ENCODE results near the gene PDS5B. TPM values are rescaled to one million over a fixed set of nuclear protein-coding genes. Genes with fewer than 3 reads are reported as not detected.

PDS5B gene
- total and polyA plus RNA-seq, 2 donors (not counting 1 experiment from before 2014, with no cell fraction given), result 6.6 to 62.9 TPM

GRCh38 chr13:32645854-32646253 is 59.6 kb downstream of the PDS5B start:
- Histone ChIP-seq H3K27me3 (replicated peaks in 1 of 4; ENCODE audit: control extremely low read depth in 1 of 4, control insufficient read depth in 3 of 4, insufficient read depth in 4 of 4, low read length in 3 of 4) (no peaks in the 10 kb centered on the region), H3K79me2 (ENCODE audit: control insufficient read depth, insufficient read depth, low read length) (peaks cover 94% of the 10 kb centered on the region), H3K4me1 (ENCODE audit: control insufficient read depth in 2 of 2, insufficient read depth in 2 of 2, low read length in 2 of 2) (peaks cover 27 to 56% of the 10 kb centered on the region in 2 donors), H3K4me3 (ENCODE audit: control extremely low read depth in 1 of 5, extremely low read depth in 1 of 5, insufficient read depth in 1 of 5, low read depth in 2 of 5, low read length in 4 of 5) (no peak overlapping the region), H2AFZ (ENCODE audit: insufficient read depth, low read depth, low read length, poor library complexity, severe bottlenecking) (peak overlapping the region; percentile 13), H4K20me1 (ENCODE audit: control insufficient read depth, insufficient read depth, low read length, poor library complexity, severe bottlenecking) (peaks cover 6% of the 10 kb centered on the region), H3K36me3 (replicated peaks in 1 of 2; ENCODE audit: control extremely low read depth in 1 of 2, control insufficient read depth in 1 of 2, extremely low read depth in 1 of 2, insufficient read depth in 2 of 2, low read length in 1 of 2) (no peaks in the 10 kb centered on the region), H3K27ac (ENCODE audit: low read length in 2 of 2) (peak overlapping the region in 1 of 2 donors; percentile 59), H3K9me3 (ENCODE audit: control extremely low read depth in 1 of 3, control insufficient read depth in 2 of 3, insufficient read depth in 1 of 3, low read length in 2 of 3) (no peaks in the 10 kb centered on the region), H3K9ac (ENCODE audit: low read length) (peak overlapping the region; percentile 33), H3K4me2 (replicated peaks; ENCODE audit: low read depth, low read length, poor library complexity, severe bottlenecking) (peak overlapping the region; percentile 39)
- peak; percentile 13 for DNase-seq
- Mint-ChIP-seq H3K4me3 (peak overlapping the region; percentile 17), H3K9me3 (ENCODE audit: insufficient read depth) (no peaks in the 10 kb centered on the region), H3K27ac (no peak overlapping the region), H3K27me3 (no peaks in the 10 kb centered on the region), H3K4me1 (peaks cover 74% of the 10 kb centered on the region)
- ChIA-PET POLR2A (interaction anchor here (0.6 kb wide), 1 partner anchor 1424 kb away, joined by 7 read pairs; no protein-coding TSS in a partner anchor), CTCF (interaction anchor here (0.7 to 1.6 kb wide), 6 partner anchors 8 to 64 kb away, joined by 3 to 7 read pairs (median 4); partner anchors contain the start of gene PDS5B)
- ATAC-seq (ENCODE audit: low read depth), result peak; percentile 28
- no CpG with 5 or more reads among the region's 2 CpGs for WGBS (ENCODE audit: insufficient coverage)
- TF ChIP-seq CTCF (IDR thresholded peaks at IDR 0.05), result no peak
- TF ChIP-seq EZH2 (IDR thresholded peaks at IDR 0.05; ENCODE audit: borderline replicate concordance, insufficient read depth, low read depth, low read length, poor library complexity, severe bottlenecking), result no peak
- intact Hi-C loops (cut with micrococcal nuclease), result loop anchor here (5.0 kb wide), 1 partner anchor 896 kb away; no protein-coding TSS in a partner anchor

- peaks cover 7% of the 10 kb centered on the region for H4K20me1 ChIP-seq (ENCODE audit: control insufficient read depth, insufficient read depth, low read length, poor library complexity, severe bottlenecking)
- no peaks in the 10 kb centered on the region for H3K27me3 Mint-ChIP-seq
- ATAC-seq (ENCODE audit: low read depth) (no peak), DNase-seq (peak; percentile 26)
- peak overlapping the region in 1 of 2 donors; percentile 64 for H3K27ac ChIP-seq (ENCODE audit: low read length in 2 of 2)
- H3K79me2 ChIP-seq (ENCODE audit: control insufficient read depth, insufficient read depth, low read length), result peaks cover 92% of the 10 kb centered on the region
- H3K9me3 ChIP-seq (ENCODE audit: control extremely low read depth in 1 of 3, control insufficient read depth in 2 of 3, insufficient read depth in 1 of 3, low read length in 2 of 3), result no peaks in the 10 kb centered on the region
- POLR2A ChIA-PET, result no interaction called here
- peaks cover 27 to 46% of the 10 kb centered on the region in 2 donors for H3K4me1 ChIP-seq (ENCODE audit: control insufficient read depth in 2 of 2, insufficient read depth in 2 of 2, low read length in 2 of 2)
- H3K36me3 ChIP-seq (replicated peaks in 1 of 2; ENCODE audit: control extremely low read depth in 1 of 2, control insufficient read depth in 1 of 2, extremely low read depth in 1 of 2, insufficient read depth in 2 of 2, low read length in 1 of 2), result peaks cover 0 to 3% of the 10 kb centered on the region in 2 experiments
- no peak overlapping the region for H2AFZ ChIP-seq (ENCODE audit: insufficient read depth, low read depth, low read length, poor library complexity, severe bottlenecking)
- peak overlapping the region; percentile 4 for H3K9ac ChIP-seq (ENCODE audit: low read length)
- H3K27ac Mint-ChIP-seq, result peak overlapping the region; percentile 2
- peaks cover 54% of the 10 kb centered on the region for H3K4me1 Mint-ChIP-seq
- H3K4me3 ChIP-seq (ENCODE audit: control extremely low read depth in 1 of 5, extremely low read depth in 1 of 5, insufficient read depth in 1 of 5, low read depth in 2 of 5, low read length in 4 of 5), result no peak overlapping the region
- WGBS (ENCODE audit: insufficient coverage), result no CpG with 5 or more reads among the region's 1 CpG
- intact Hi-C loops (cut with micrococcal nuclease), result loop anchor here (5.0 kb wide), 1 partner anchor 894 kb away; no protein-coding TSS in a partner anchor
- peak overlapping the region; percentile 36 for H3K4me2 ChIP-seq (replicated peaks; ENCODE audit: low read depth, low read length, poor library complexity, severe bottlenecking)
- peak overlapping the region; percentile 2 for H3K4me3 Mint-ChIP-seq
- CTCF ChIA-PET, result interaction anchor here (0.6 to 5.0 kb wide), 6 partner anchors 8 to 65 kb away, joined by 3 to 81 read pairs (median 4); partner anchors contain the start of gene PDS5B
- H3K27me3 ChIP-seq (replicated peaks in 1 of 4; ENCODE audit: control extremely low read depth in 1 of 4, control insufficient read depth in 3 of 4, insufficient read depth in 4 of 4, low read length in 3 of 4), result no peaks in the 10 kb centered on the region
- TF ChIP-seq EZH2 (IDR thresholded peaks at IDR 0.05; ENCODE audit: borderline replicate concordance, insufficient read depth, low read depth, low read length, poor library complexity, severe bottlenecking), result no peak
- no peak for TF ChIP-seq CTCF (IDR thresholded peaks at IDR 0.05)
- H3K9me3 Mint-ChIP-seq (ENCODE audit: insufficient read depth), result no peaks in the 10 kb centered on the region
Observed at GRCh38 chr13:32647926-32648325, 61.7 kb downstream of the PDS5B start.

All from B cell (primary cell).